GM21717 (cell line): Measurements from ENCODE around the gene FIBIN.

ENCODE experiments used
- ATAC-seq: cut with Tn5 transposase; IDR thresholded peaks from one replicate; pipeline ENCODE4 v1.9.1; 2021; ENCODE audit warnings: mild to moderate bottlenecking, moderate library complexity; ENCODE audit not compliant: unreplicated experiment

The FIBIN gene

DNA sequence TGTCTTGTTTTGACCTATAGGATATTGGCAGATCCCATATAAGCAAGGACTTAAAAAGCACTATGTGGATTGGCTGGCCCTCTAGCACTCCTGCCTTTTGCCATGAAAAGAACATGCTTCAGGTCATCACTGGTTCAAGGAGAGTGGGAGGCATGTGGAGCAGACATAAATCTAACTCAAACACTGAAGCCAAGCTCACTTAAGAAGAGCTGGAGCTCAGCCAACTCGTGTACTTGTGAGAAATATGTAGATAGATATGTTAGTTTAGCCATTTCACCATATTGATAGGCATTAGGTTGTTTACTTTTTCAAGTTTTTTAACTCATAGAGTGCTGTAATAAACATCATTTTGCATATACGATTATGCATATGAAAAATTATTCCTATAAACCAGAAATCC, 26.8 kb downstream of the FIBIN start:
- ATAC-seq = no peak

DNA sequence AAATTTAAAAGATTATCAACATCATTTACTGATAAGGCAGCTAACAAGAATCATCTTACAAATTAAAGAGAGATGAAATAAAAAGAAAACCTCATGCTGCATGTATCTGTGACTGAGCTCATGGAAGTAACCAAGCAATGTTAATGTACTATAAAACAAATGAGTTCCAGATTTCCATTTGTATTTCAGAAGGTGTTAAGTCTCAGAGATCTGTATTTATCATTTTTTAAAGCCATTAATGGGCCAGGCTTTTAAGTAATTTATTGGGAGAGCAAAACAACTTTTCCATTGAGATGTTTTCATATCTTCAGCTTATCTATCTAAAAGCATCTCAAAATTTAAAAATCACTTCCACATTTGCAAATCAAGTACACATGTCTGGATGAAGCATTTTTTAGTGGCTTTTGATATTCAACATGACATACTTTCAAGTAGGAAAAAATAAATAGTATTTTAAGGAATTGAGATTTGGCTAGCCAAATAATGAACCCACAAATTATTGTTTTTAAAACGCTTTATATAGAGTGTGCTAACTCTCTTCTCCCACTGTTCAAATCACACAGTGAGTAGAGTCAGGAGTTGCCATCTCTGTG, 28.8 kb downstream of the FIBIN start:
- no peak for ATAC-seq

DNA sequence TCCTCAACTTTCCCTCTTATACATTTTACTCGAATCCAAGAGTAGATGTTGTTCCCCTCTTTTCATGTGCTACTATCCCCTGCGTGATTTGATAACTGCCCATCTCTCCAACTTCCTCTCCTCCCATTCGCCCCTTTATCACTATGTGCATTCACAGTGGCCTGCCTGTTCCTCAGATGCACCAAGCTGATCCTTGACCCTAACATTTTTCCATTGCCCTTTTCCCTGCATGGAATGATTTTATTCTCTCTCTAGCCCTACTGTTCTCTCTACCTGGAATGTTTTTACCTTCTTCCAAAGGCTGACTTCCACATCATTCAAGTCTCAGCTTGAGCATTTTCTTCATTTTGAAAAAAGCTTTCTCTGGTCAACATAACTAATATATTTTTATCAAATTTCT, 31.0 kb downstream of the FIBIN start:
- ATAC-seq = no peak

DNA sequence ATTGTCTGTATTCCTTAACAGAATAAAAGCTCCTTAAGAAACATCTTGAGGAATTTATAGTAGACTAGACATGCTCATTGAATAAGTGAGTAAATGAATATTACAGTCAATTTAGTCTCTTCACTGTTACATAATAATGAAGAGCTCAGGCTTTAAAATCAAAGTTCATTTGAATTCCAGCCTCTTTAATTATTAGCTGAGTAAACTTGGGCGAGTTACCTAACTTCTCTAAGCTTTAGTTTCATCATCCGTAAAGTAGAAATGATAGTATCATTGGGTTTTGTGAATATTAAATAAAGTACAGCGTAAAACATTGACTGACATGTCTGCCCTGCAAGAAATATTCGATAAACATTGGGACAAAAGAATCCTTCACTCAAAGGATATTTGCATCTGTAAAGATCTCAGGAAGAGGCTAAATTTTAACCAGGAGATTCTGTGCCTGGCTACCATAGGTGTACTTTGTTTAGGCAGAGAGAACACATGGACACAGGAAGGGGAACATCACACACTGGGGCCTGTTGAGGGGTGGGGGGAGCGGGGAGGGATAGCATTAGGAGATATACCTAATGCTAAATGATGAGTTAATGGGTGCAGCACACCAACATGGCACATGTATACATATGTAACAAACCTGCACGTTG, 31.5 kb downstream of the FIBIN start:
- ATAC-seq = no peak

DNA sequence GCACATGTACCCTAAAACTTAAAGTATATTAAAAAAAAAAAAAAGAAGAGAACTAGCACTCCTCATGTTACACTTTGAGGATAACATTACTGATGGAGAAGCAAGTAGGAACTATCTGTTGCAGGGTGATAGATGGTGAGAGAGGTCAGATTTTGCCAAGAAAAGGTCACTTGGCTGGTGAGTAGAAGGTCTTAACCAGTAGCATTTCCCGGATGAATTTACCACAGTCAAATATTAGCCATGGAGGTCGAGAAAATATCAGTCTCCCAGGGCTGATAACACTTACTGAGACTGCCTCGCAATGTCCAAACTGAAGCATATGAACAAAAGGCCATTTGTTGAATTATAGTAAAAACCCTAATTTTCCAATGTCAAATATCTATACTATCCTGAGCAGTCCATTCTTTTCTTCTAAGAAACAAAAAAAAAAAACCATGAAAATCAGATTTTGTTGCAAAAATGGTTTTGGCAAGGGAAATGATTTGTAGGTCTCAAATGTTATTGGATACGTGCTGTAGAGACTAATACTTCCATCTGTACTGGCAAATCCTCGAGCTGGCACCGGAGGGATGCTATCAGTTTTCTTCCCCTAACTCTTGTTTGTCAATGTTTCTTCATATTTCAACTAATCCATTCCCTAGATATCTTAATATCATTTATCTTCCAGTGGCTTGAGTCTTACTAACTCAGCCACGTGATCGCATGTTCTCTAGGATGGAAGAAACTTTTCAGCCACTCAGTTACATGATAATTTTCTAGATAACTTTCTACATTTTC, 32.2 kb downstream of the FIBIN start:
- ATAC-seq = no peak

DNA sequence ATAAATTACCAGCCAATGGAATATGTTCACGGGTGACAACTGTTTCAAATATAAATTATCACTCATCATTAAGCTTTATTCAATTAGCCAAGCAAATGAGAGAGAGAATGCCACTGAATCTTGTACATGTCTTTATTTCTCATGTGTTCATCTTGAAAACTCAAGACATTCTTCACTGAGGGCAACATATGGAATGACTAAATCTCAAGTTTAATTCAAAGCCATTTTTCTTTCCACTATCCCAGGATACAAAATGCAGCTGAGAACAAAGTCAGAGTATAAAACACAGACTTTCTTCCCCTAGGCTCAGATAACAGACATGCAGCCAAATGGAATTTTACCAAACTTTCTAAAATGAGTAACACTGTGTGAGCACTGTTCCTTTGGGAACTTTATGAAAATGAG, 34.7 kb downstream of the FIBIN start:
- no peak for ATAC-seq

DNA sequence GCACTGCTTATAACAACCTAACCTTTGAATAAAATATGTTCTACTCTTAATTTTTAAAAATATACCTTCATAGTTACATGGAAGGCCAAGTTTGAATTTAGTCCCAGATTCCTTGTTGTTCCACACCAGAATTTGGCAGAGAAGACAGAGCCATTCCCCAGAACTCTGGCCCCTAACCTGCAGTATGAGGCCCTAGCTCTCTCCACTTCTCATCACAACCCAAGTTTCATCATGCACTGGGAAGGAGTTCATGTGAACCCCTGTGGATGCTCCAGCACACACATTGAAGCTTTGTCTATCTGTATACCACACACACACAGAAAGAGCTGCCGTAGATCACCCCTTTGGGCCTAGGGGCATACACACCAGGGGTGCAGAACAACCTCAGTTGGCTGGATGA, 36.1 kb downstream of the FIBIN start:
- no peak for ATAC-seq

DNA sequence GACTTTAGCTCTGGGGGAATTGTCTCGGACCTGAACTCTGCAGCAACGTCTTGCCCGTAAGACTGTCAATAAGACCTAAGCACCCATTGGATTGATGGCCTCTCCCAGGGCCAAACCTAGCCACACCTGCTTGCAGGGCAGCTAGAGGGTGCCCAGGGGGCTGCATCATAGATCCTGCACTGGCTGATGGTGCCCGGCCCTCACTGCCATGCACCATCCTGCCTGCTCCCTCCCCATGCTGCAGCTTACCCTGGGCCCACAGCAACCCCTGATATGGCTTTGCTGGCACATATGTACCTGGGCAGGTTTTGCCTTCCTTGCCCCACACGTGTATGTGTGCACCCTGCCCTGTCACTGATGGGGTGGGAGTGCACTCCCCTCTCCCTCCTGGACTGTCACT, 37.8 kb downstream of the FIBIN start:
- no peak for ATAC-seq

DNA sequence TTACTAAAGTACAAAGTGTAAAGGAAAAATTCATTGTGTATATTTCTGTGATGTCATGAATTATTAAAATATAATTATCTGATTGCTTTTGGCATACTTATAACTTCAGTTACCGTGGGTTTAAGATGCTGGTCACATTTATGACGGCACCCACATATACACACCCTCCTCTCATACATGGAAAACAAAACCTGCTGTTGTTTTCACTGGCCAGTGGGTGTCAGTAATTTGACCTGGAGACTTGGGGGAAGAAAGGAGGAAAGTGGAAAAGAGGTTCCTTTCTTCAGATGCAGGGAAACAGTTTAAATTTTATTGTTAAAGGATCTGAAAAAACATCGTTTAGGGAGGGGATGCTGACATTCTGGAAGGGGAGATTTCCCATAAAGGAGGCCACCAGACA, 46.0 kb downstream of the FIBIN start:
- ATAC-seq = no peak

DNA sequence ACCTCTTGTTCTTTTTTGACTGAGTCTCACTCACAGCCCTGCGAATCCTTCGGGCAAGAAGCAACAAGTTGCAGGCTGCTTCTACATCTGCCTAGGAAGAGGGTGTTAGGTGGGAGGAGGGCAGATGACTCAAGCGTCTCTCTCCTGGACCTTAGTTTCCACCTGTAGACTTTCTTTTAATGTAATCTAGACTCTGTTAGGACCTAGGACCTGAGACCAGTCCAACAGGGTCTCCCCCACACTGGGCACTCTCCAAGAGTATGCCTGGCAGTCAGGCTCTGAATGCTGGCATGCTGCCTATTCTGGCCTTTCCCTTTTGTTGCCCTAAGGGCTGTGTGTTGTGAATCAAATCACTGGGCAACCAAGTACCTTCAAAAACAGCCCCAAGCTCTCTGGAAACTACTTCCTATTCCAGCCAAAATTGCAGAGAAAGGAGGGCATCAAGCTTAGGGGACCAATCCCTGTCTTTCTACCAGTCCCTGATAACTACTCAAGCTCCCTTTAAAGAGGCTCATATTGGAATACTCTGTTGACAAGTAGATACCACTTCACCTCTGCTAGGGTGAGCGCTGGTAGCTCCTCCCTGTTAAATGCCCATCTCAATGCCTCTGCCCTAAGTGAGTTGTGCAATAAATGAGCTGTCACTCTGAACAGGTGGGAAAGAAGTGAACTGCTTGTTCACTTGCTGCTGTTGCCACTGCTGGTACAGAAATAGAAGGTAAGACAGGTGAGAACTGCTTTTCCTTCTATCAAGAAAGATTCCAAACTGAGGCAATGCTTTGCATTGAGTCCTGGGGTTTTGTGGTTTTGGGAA, 46.6 kb downstream of the FIBIN start, which contains the start of gene BBOX1:
BBOX1 (plus strand) TSS at position 514 of the 814 bp plus-strand sequence. CDS start 14,616 bp downstream, outside the sequence.
- no peak for ATAC-seq

DNA sequence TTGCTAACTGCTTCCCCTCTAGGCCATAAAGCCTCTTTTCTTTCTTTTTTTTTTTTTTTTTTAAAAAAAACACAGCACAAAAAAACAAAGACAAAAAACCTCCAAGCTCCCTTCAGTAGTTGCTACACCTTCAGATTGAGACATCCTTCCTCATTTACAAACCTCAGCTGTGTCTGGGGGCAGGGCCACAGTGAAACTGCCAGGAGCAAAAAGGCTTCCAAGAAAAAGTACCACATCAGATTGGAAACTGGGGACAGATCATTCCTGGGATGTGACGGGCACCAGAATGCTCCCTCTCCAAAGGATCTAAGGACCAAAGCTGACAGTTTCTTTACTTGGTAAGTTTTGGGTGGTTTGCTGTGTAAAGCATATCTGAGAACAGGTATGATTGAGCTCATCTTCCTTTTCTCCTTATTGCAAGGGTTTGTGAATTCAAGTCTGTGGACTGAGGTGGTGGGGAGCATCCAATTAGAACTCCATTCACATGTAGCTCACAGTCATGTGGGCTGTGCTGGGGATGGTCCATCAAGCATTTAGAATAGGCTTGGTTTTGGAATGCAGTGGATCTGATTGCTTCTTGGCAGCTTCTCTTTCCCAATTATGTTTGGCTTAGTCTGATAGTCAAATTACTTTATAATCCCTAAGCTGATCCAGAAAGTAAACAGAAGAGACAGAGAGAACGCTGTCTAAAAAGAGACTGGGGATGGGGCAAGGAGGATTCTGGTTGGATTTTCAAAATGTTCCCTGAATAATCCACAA, 47.4 kb downstream of the FIBIN start:
- no peak for ATAC-seq
